Stimulated activated CD8-positive, alpha-beta memory T cell treated with anti-CD3 and anti-CD28 coated beads, Interleukin-7, amount 100 ng/mL, for 1 hour (primary cell): Measurements from ENCODE around the gene TFPI.
"Not testable (repeated sequence)": the region's sequence is repeated elsewhere in the genome, so short reads cannot be mapped to it uniquely, and the experiment has no call there.

Experiments used
- DNase-seq, 2 donors: peaks; one replicate each; pipeline ENCODE4 v3.0.0-alpha.2; 2020; ENCODE audit warnings: low read depth in 2 of 2

Gene TFPI

DNA sequence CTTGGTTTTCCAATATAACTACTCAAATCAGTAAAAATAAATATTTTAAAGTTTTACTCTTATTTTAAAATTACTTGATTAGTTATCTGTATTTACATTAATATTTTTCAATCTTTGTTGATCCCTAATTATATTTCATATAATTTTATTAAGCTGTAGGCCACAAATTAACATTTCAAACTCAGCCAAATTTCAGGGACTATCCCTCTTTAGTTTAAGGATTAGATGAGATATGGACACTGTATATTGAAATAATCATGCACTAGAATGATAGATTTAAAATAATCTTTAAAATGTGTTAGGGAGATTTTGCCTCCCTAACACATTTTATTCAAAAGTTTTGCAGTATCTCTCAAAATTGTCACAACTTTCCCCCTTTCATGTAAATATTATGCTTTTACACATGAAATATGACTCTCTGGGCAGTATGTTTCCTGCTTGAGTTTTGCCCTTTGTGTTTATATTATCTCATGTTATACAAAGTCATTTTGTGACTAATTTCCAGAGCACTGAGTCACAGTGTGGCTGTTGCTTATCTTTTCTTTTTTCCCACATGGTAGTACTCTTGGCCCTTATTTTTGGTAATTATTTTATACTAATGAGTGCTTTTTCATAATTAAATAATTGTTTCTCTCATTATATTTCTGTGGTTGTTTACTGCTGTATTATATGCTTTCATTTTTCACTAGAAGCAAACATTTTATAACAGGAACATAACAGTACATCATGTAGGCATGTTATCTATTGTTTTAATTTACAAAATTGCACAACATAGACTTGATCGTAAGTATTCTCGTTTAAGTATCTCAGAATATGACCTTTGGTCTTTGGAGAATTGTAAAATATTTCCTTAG lies 1.2 kb downstream of the TFPI start:
- DNase-seq: no peak

DNA sequence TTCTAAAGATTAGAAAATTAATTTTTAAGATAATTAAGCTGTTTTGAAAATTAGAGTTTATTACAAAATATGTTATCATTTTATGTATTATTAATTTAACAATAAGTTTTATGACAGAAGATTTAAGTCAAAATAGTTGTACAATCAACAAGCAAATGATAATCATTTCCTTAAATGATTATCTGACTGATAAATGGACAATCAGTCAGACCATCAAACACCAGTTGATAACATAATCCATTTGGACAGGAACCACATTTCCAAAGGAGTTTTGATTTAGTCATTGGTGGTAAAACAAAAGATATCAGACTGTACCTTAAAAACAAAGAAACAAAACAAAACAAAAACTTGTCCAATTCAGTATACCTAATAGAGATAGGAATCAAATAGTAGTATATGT lies 1.9 kb downstream of the TFPI start:
- no peak for DNase-seq

DNA sequence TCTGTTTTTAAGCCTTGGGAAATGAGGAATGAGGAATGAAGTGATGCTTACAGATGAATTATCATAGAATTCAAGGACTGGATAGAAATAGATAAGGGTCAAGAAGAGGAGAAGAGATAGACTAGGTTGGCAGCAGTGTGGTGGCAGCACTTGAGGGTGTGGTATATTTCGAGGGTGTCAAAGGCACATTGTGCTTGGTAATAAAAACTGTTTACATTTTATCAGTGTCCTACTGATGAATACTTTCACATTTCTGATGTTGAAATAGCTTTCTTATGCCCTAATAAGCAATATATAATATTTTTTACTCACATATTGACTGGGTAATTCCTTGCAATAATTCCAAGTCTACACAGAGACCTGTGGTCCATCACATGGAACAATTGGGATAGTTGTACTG lies 3.4 kb downstream of the TFPI start:
- no peak for DNase-seq

DNA sequence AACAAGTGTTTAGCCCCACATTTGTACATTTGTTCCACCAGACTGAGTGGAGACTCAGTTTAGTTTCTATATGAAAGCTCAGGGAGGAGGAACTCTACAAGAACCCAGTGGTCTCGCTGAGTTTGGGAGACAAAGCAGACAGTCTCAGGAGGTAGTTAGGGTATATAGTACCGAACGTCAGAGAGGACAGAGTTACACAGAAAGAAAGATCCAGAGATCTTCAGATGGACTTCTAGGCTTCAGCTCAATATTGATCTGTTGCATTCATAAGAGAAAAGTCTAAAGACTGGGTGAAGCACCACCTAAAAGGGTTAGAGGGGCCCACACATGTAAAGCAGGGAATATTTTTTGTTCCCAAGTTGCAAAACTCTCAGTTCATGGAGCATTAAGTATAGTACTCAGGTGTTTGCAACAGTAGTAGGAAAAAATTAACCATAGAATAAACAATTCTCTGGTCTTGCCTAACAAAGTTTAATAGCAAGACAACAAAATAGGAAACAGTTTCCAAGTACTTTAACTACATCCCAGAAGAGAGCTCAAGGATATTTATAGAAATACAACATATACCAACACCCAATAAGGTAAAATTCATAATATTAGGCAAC lies 4.2 kb downstream of the TFPI start:
- no peak for DNase-seq

DNA sequence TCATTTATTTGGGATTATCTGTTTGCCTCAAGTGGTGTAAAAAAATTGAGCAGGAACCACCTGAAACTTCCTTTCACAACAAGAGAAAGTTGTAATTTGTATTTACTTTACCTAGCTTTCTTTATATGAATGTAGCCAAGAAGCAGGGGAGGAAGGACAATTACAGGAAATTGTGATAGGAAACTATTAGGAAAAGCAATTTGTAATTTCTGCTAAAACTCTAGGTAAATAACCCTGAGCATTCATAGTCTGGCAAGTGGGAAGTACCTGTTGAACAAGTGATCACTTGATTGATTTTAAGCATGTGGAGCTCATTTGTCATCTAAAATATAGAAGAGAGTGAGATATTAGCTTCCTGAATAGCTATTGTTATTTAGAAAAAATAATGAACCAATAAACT lies 5.0 kb downstream of the TFPI start:
- DNase-seq: no peak

DNA sequence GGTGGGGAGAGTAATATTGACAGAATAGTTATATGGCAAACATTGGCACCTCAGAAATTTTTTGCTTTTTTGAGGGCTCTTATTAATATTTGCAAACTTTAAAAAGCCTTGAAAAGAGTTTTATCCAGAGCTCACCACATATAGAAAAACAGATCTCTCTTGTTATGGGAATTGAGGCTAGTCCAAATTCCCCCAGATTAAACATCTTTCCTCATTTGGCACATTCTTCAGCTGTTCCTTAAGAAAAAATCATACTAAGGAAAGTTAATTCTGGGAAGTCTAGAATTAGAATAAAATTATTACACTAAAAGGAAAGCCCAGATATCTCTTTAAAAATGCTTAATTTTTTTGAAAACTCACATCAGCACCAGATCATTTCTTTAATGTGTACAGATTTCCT lies 5.6 kb downstream of the TFPI start:
- DNase-seq: no peak

DNA sequence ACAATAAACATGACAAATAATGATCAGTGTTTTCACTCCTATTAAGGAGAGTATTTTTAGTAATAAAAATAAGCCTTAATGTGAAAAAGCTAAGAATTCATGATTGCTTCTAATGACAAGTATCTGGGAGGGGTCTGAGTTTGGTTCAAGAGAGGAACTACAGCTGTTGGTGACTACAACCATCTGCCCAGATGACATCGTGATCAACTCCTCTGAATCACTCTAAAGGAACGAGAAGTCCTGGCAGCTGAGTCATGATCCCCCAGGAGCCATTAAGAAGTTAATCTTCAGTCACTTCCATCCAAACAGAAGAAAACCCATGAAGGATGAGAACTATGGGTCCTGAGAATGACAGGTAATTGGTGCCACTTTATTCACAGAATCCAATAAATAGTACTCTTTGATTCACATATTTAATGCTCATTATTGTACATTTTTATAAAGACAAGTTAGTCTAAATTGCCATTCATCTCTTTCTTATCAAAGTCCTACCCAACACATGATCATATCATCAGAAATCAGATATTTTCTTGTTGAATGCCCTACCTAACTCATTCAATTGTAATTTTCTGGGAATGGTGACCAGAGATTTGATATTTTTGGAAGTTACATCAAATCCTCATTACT lies 6.8 kb downstream of the TFPI start:
- DNase-seq: no peak

DNA sequence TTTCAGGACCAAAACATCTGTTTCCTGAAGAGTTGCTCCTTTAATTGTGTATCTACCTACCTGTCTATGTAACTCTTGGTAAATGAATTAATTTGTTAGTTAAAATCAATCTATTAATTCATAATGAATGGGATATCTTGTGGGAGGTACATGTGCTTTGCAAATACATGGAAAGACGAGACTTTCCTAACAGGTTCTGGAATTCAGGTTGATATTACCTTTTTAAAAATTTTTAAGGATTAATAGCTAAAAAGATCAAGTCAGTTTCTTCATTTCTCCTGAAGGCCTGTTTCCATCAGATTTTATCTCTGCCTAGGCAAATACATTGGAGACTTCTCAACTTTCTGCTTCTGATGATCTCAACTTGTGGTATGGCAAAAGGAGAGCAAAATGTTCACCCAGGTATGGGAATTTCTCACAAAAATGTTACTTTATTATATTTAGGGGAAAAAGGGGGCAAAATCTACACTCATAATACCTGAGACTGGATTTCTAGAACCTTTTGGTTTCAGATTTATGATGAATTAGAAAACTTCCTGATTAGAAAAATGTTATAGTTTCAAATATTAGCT lies 7.4 kb downstream of the TFPI start:
- DNase-seq: no peak

DNA sequence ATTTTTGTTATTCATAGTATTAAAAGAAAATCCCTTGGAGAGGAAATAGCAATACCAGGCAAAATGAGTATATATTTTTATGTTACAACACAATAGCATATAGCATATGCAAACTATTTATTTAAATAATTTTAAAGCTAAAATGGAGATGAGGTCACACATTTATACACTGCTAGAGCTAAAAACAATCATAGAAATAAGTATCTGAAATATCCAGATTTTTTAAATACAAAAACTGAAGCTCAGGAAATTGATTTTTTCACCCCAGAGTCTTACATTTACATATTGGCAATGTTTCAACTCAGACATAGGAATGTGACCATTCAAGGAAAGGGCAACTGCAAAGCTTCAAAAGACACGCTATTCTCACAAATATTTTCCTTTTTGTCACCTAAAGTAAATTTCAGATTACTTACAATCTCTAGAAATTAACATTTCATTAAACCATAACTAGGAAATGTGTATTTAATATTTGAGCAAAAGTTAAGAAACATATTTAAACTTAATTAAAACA lies 8.9 kb downstream of the TFPI start:
- no peak for DNase-seq

DNA sequence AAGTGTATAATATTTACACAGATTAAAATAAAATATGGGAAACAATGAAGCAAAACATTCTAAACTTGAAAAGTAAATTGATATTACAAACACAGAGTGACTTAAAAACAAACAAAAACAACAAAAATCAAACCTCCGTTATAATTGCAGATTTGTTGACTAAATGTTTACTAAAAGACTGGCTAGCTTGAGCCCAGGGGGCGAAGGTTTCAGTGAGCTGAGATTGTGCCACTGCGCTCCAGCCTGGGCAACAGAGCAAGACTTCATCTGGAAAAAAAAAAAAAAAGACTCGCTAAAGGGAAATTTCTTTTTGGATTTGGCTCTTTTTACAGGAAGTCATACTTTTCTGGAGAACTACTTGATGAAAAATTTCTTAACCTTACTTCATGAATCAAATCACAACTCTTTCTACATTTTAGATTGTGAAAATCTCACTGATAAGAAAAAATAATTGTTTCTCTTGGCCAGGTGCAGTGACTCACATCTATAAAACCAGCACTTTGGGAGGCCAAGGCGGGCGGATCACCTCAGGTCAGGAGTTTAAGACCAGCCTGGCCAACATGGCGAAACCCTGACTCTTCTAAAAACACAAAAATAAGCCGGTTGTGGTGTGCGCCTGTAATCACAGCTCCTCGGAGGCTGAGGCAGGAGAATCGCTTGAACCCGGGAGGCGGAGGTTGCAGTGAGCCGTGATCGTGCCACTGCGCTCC lies 9.7 kb downstream of the TFPI start:
- DNase-seq: no peak

DNA sequence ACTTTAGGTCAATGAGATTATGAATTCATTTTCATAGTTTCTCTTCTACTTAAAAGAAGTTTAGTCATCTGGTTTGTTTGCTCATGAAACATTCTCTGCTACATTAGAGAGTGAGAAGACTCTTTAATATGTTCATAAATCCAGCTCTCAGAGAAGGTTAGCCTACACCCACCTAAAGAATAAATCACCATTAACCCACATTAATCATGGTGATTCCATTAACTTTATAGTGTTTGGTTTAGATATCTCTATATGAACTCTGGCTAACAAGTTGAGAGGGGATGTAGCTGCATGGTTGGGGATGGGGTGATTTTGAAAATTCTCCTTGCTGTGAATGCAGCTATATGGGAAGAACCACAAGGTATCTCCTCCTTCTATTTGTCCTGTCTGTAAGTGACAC lies 10.7 kb downstream of the TFPI start:
- DNase-seq: no peak

DNA sequence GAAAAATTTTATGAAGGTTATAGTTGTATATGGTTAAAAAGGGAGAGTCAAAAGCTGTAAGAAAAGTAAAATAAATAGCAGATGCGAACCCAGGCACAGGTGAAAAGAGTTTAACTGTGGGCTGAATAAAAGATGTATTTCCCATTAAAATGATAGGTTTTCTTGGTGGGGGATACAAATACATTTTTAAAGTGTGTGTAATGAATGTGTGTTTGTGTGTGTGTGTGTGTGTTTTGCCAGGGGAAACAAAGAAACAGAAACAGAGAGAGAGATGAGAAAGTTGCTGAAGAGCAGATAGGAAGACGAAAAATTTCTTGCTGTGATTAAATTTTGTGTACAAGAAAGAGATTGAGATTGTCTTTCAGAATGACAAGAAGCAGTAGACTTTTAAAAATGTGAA lies 12.1 kb downstream of the TFPI start:
- DNase-seq: no peak

DNA sequence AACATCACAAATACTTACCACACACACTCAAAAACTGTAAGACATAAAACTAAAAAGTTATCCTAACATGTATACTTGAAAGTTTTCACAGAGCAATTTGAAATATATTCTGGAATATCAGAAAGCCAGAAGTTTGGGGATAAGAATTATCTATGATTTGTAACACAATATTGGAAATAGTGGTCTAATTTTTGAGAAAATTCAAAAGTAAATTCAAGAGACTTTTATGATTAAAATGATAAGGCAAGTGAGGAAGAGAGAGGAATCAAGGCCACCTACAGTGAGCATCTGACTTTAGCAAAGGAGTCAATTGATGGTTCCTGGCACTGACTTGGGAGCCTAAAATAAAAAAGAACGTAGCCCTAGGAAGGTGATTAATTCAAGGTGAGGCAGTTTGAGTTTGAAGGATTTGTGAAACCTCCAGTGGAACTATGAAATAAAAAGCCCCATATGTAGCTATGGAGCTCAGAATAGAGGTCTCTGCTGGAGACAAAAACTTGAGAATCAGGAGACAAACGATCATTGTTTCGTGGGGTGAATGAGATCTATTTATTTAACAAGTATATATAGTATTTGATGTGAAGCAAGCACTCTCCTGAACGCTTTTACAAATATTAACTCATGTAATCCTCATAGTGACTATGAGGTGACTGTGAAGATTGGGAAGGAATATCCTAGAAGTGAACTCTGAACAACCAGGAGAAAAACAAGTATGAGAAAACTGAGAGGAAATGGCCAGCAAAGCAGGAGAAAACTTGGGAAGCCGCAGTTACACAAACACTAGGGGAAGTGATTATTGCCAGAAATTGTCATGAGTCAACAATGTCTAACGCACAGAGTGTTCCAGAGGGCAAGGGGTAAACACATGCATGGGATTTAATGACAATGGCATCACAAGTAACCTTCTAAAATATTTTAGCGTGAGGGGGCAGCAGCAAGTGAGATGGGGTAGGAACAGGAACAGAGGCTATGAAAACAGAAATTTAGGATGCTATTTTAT lies 12.8 kb downstream of the TFPI start:
- no peak for DNase-seq

DNA sequence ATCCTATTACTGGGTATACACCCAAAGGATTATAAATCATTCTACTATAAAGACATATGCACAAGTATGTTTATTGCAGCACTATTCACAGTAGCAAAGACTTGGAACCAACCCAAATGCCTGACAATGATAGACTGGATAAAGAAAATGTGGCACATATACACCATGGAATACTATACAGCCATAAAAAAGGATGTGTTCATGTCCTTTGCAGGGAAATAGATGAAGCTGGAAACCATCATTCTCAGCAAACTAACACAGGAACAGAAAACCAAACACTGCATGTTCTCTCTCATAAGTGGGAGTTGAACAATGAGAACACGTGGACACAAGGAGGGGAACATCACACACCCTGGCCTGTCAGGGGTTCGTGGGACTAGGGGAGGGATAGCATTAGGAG lies 16.0 kb downstream of the TFPI start:
- not testable (repeated sequence) for DNase-seq

DNA sequence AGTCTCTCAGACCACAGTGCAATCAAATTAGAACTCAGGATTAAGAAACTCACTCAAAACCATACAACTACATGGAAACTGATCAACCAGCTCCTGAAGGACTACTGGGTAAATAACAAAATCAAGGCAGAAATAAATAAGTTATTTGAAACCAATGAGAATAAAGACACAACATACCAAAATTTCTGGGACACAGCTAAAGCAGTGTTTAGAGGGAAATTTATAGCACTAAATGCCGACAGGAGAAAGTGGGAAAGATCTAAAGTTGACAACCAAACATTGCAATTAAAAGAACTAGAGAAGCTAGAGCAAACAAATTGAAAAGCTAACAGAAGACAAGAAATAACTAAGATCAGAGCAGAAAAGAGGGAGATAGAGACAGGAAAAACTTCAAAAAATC lies 18.9 kb downstream of the TFPI start:
- not testable (repeated sequence) for DNase-seq

DNA sequence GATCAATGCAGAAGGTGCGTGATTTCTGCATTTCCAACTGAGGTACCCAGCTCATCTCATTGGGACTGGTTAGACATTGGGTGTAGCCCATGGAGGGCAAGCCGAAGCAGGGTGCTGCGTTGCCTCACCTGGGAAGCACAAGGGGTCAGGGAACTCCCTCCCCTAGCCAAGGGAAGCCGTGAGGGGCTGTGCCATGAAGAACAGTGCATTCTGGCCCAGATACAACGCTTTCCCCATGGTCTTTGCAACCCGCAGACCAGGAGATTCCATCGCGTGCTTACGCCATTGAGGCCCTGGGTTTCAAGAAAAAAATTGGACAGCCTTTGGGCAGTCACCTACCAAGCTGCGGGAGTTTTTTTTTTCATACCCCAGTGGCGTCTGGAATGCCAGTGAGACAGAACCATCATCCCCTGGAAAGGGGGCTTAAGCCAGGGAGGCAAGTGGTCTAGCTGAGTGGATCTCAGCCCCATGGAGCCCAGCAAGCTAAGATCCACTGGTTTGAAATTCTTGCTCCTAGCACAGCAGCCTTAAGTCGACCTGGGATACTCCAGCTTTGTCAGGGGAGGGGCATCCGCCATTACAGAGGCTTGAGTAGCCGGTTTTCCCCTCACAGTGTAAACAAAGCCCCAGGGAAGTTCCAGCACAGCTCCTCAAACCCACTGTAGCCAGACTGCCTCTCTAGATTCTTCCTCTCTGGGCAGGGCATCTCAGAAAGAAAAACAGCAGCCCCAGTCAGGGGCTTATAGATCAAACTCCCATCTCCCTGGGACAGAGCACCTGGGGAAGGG lies 21.7 kb downstream of the TFPI start:
- DNase-seq: no peak

DNA sequence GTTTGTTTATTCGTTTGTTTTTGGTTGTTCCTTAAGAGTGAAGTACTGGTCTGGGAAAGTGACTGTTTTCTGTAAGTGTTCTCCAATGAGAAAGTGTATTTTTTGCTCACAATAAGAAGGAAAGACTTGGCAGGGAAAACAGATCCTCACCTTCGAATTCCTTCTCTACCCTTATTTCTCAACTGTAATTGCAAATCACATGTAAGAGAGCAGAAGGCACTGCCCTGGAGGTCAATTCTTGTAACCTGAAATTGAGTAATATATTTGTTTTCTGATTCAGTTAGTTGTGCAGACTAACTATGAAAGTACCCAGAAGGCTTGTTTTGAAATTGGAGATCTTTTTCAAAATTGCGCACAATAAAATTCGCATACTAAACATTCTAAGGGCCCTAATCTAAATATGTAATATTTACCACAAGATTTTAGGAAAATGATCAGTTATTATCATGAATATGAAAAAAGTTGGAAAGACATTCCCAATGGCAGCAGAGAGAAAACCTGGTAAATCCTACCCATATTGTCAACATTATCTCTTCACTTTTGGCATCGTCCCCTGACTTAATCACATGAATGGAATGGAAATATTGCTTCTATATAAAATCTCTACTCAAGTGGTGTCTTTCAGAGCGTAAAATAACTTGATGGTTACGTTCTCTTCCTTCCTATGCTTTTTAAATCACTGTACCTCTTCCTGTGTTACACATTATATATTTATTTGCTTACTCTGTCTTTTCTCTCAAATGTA lies 24.1 kb downstream of the TFPI start:
- DNase-seq: no peak

DNA sequence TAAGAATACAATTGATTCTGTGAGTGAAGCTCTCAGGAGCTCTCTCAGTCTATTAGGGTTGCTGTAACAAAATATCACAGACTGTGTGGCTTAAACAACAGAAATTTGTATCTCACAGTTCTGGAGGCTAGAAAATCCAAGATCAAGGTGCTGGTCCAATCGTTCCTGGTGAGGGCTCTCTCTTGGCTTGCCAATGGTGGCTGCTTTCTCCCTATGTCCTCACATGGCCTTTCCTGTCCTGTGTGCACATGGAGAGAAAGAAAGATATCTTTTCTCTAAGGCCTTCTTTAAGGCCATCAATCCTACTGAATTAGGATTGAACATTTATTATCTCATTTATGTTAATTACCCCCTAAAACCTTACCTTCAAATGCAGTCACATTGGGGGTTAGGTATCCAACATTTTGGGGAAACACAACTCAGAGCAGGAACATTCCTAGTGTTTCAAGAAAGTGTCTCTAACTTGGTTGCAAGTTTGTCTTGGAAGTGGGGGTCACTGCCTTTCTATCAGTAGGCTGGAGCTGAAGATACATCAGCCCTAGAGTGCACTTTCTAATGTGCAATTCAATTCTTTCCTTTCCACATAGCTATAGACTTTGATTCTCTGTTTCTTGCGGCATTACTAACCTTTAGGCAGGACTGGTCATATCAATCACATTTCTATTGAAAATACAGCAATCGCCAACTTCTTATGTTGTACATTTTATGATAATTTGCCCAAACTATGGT lies 24.8 kb downstream of the TFPI start:
- no peak for DNase-seq
